Vagina (tissue), 2 donors: ENCODE data around the gene NEDD4L.

Experiments used
- CTCF ChIP-seq, 3 experiments: fragments of 450-650 bp in 2 of 3; fragments of 200-600 bp in 1 of 3; sonication (generic) in 1 of 3; IDR thresholded peaks; one replicate each; pipeline ENCODE4 v1.5.1; 2017 to 2019; ENCODE audit warnings: antibody characterized with exemption in 3 of 3, mild to moderate bottlenecking in 2 of 3, moderate library complexity in 2 of 3
- POLR2A ChIP-seq, 2 donors: fragments of 450-650 bp; IDR thresholded peaks; one replicate each; pipeline ENCODE4 v1.6.1; 2017; ENCODE audit warnings: antibody characterized with exemption in 2 of 2, mild to moderate bottlenecking in 2 of 2, moderate library complexity in 2 of 2
- POLR2AphosphoS5 ChIP-seq, 2 donors: sonication (generic); formaldehyde crosslinking; IDR thresholded peaks; one replicate each; pipeline ENCODE4 v1.9.0; 2017; ENCODE audit warnings: antibody characterized with exemption in 2 of 2, mild to moderate bottlenecking in 2 of 2, low read depth in 1 of 2; ENCODE audit not compliant: insufficient read depth in 1 of 2

- no peak for TF ChIP-seq CTCF (IDR thresholded peaks at IDR 0.05)
- TF ChIP-seq POLR2A (IDR thresholded peaks at IDR 0.05) = no peak
- no peak for TF ChIP-seq POLR2AphosphoS5 (IDR thresholded peaks at IDR 0.05; ENCODE audit: insufficient read depth in 1 of 2, low read depth in 1 of 2)
Observed at GRCh38 chr18:58205443-58206160, 161.6 kb downstream of the NEDD4L start.
